ENCODE measurements around the gene ADAMTS13. TPM values are rescaled to one million over a fixed set of nuclear protein-coding genes. Genes with fewer than 3 reads are reported as not detected.
A peak's percentile ranks its signal among the peaks of the same experiment; 100 is the strongest.

Gene ADAMTS13
- total RNA-seq, 2 donors from 2014 or later: 3.0 to 4.4 TPM

GRCh38 chr9:133493845-133494540 is 71.8 kb downstream of the ADAMTS13 start:
- no peak for DNase-seq
- intact Hi-C loops (cut with DNase I, micrococcal nuclease): no loop called here
- no peak for ATAC-seq

GRCh38 chr9:133494636-133495326 is 72.6 kb downstream of the ADAMTS13 start:
- ATAC-seq: no peak
- intact Hi-C loops (cut with DNase I, micrococcal nuclease): no loop called here
- no peak for DNase-seq

GRCh38 chr9:133495327-133496293 is 73.4 kb downstream of the ADAMTS13 start:
- no peak for DNase-seq
- intact Hi-C loops (cut with DNase I, micrococcal nuclease): no loop called here
- no peak for ATAC-seq

- intact Hi-C loops (cut with DNase I, micrococcal nuclease): no loop called here
- ATAC-seq: no peak
- DNase-seq: no peak
Measured at GRCh38 chr9:133496861-133497842, 75.0 kb downstream of the ADAMTS13 start.

- no peak for DNase-seq
- peak; percentile 81 for ATAC-seq
- intact Hi-C loops (cut with DNase I, micrococcal nuclease): no loop called here
Measured at GRCh38 chr9:133499132-133499891, 77.1 kb downstream of the ADAMTS13 start.

- DNase-seq (no peak), ATAC-seq (no peak)
- intact Hi-C loops (cut with DNase I, micrococcal nuclease): no loop called here
Measured at GRCh38 chr9:133499892-133500270, 77.7 kb downstream of the ADAMTS13 start.

- intact Hi-C loops (cut with DNase I, micrococcal nuclease): no loop called here
- DNase-seq: no peak
- ATAC-seq: no peak
Measured at GRCh38 chr9:133502112-133502511, 79.9 kb downstream of the ADAMTS13 start.

- no peak for DNase-seq
- no peak for ATAC-seq
- intact Hi-C loops (cut with DNase I, micrococcal nuclease): no loop called here
Measured at GRCh38 chr9:133505186-133505830, 83.1 kb downstream of the ADAMTS13 start.

- ATAC-seq (no peak), DNase-seq (no peak)
- intact Hi-C loops (cut with DNase I, micrococcal nuclease): no loop called here
Measured at GRCh38 chr9:133505901-133506652, 83.9 kb downstream of the ADAMTS13 start.

GRCh38 chr9:133506653-133507038 is 84.5 kb downstream of the ADAMTS13 start:
- no peak for DNase-seq
- no peak for ATAC-seq
- intact Hi-C loops (cut with DNase I, micrococcal nuclease): no loop called here

- intact Hi-C loops (cut with DNase I, micrococcal nuclease): no loop called here
- ATAC-seq: no peak
- DNase-seq: no peak
Measured at GRCh38 chr9:133507246-133507965, 85.2 kb downstream of the ADAMTS13 start.

GRCh38 chr9:133508046-133508445 is 85.9 kb downstream of the ADAMTS13 start:
- ATAC-seq (no peak), DNase-seq (no peak)
- intact Hi-C loops (cut with DNase I, micrococcal nuclease): no loop called here
